GM18502 (cell line): Measurements from ENCODE around the gene PRKG2.

ENCODE experiments used
- ATAC-seq: cut with Tn5 transposase; IDR thresholded peaks from one replicate; pipeline ENCODE4 v1.9.1; 2021; ENCODE audit warnings: mild to moderate bottlenecking; ENCODE audit not compliant: unreplicated experiment, poor library complexity

Gene PRKG2

GRCh38 chr4:81217779-81218178 lies 2.8 kb upstream of the PRKG2 start:
- no peak for ATAC-seq

DNA sequence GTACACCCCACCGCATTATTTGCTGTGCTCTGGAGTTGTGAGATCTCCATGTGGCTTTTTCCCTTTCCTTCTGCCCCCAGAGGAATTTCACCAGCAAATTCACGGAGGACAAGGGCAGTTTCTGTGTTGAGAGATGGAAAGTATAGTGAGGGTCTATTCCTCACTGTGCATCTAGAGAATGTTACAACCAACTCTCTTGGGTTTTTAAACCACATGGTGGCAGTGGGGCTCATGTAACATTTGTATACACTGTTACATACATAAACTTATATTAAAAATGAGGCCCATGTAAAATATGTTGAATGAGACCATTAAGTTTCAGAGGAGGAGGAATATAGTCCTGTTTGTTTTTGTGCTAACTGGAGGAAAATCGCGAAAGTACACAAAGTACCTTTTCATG lies 909 bp upstream of the PRKG2 start:
- ATAC-seq = no peak

- ATAC-seq = no peak
Observed at GRCh38 chr4:81214144-81214880, 710 bp downstream of the PRKG2 start.

DNA sequence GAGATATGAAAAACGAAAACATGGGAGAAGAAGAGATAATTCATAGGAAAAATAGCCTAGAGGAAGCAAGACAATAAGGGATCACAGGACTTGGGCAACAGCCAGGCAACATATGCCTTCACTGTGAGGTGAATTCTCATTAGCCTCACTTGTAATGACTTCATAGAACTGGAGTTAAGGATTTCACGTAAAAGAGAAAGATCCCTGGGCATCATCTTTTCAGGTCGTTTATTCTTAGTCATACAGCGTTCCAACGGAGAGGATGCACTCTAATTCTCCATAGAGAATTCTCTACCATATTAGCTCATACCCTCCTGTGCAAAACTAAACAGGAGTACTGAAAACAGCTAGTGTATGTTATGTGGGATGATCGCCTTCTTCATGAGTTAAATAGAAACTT lies 1.4 kb downstream of the PRKG2 start:
- no peak for ATAC-seq

DNA sequence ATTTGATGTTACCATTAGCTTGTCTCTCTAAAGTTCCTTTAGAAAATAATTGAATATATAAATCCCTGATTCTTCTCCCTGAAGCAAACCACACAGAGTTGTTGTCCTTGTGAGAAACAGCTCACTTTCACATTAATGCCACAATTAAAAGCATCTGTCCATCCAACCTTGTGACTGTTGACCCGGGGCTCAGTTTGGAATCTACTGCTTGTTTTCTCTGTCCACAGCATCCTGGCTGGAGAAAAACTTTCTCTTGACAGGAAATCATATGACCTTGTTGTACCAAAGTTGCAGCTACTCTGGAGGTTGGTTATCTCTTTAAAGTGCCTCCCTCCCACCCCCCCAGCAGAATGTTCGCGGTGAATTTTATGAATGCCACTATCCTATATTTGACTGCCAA lies 3.1 kb downstream of the PRKG2 start:
- ATAC-seq = no peak

DNA sequence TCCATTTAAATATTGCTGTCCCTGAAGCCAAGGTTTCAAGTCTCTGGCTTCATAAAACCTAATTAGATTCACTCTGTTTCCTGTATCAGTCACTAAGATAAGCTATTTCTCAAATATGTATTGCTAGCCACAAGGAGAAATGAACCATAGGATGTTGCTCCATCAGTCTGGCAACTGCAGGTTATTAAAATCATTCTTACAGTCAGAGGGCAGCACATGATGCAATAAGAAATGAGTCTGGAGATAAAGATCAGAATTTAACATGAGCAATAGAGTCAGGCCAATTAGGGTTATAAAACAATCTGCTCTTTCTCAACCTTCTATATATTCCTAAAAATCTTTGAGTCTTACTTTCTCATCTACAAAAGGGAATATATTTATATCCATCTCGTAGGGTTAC lies 7.2 kb downstream of the PRKG2 start:
- ATAC-seq = no peak

GRCh38 chr4:81205302-81205701 lies 9.7 kb downstream of the PRKG2 start:
- no peak for ATAC-seq

DNA sequence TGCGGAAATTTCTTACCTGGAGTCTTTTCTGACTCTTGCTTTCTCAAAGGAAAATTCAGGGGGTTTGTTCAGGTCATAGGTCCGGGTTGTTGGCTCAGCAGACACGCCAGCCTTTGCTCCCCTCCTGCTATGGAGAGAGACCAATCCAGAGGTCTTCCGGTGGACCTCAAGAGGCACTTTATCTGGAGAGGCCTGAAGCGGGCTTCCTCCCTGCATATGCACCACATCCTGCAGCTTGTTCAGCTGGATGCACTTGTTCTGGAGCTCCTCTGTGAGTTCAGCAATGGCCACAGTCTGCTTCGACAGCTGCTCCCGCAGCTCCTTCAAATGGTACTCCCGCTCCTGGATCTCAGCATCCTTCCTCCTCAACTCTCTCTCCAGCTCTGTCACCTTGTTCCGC lies 10.5 kb downstream of the PRKG2 start:
- no peak for ATAC-seq

GRCh38 chr4:81199831-81200230 lies 15.2 kb downstream of the PRKG2 start:
- no peak for ATAC-seq

DNA sequence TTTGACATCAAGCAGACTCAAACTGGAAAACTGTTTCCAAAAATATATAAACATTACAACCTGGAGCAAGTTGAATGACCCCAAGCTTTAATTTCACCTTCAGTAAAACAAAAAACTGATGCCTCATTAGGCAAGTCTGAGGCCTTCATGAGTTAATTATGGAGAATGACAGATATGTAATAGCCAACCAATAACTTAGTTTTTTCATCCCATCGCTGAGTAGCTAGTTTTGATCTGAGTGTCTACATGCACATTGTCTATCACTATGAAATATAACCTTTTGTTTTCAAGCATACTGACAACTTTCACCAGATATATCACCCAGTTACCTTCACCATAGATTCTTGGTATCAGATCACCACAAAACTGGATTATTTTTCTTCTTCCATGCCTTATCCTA lies 16.4 kb downstream of the PRKG2 start:
- ATAC-seq = no peak

DNA sequence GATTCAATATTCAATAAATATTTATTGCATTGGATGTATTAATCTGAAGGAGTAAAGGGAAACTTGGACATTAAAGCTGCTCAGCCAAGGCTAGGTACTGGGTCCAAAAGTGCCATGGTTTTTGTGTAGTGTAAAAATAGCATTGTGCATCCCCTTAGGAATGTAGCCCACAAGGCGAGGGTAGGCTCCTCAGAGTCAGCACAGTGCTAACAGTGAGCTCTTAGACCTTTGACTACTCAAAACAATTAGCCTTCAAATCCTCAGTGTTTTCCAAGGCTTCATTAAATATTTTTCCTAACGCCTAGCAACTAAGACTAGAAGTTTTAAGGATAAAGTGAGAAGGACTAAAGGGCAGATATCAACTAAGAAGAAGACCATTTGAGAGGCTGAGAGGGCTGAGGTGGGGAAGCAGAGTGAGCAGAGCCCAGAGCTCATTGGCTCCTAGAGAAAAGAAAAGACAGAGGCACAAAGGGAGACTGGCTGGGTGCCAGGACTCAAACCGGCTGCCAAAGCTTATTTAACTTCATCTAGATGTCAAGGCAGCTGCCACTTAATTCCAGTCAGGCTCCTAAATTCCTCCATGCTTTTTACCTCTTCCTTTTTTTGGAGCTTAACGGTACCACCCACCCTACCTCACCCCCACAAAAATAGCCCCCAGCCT lies 17.0 kb downstream of the PRKG2 start:
- ATAC-seq = no peak

- ATAC-seq = no peak
Observed at GRCh38 chr4:81196126-81196650, 18.8 kb downstream of the PRKG2 start.

DNA sequence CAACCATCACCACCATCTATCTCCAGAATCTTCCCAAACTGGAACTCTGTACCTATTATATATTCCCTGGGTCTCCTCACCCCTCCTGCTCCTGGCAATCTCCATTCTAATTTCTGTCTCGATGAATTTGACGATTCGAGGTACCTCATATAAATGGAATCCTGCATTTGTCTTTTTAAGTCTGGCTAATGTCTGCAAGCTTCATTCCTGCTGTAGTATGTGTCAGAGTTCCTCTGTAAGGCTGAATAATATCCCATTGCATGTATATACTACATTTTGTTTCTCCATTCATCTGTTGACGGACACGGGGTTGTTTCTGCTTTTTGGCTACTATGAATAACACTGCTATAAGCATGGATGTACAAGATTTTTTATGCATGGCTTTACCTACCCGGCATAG lies 19.5 kb downstream of the PRKG2 start:
- no peak for ATAC-seq

GRCh38 chr4:81194286-81194685 lies 20.7 kb downstream of the PRKG2 start:
- no peak for ATAC-seq

- ATAC-seq = no peak
Observed at GRCh38 chr4:81180916-81181315, 34.1 kb downstream of the PRKG2 start.

DNA sequence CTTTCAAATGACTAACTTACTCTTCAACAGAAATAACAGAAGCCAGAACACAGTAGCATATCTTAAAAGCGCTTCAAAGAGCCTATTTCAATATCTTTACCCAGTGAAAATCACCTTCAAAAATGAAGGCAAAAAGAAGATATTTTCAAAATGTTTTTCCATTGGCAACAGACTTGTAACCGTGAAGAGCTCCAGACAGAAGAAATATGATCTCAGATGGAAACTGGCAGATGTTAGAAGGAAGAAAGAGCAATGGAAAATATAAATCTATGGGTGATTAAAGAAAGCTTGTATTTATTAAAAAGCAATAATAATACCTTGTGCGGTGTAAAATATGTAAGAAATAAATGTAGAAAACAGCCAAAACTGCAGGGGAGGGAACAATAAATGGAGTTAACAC lies 35.7 kb downstream of the PRKG2 start:
- no peak for ATAC-seq

DNA sequence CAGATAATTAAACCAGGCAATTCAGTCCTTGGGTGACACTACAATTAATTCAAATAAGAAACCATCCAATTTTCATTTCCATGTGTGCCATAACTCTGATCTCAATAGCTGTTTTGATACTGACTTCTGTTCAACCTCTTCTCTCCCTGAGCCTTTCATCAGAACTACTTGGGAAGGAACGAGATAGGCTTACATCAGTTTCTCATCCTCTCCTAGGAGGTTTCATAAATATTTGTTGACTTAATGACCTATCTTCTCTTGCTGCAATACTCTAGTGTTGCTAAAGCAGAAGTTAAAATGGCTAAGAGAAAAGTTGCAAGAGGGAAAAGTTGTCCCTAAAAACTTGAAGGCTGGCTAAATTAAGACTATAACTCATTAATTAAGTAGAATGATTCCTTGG lies 41.8 kb downstream of the PRKG2 start:
- no peak for ATAC-seq

GRCh38 chr4:81166458-81167160 lies 48.4 kb downstream of the PRKG2 start:
- no peak for ATAC-seq

DNA sequence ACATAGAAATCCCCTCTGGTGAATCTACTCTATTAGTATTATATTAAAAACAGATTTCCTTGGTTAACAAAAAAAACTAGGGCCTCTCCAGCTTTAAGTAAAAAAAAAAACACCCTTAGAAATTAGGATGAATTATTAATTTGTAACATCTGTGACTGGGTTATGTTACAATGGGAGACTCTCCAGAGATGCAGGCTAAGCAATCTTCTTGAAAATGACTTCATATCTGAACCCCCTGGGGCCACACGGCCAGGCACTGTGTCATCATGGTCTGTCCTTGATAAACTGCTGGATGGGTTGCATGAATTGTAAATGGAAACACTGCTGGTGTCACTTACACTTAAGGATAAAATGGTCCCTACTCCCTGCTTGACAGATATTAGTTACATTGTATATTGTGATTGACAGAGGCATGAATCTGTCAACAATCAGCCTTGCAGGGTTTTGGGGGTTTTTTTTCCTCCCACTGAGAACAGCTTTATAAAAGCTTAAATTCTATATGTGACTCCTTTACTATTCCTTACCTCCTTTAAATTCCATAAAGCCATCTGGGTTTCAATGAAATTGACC lies 49.1 kb downstream of the PRKG2 start:
- no peak for ATAC-seq

DNA sequence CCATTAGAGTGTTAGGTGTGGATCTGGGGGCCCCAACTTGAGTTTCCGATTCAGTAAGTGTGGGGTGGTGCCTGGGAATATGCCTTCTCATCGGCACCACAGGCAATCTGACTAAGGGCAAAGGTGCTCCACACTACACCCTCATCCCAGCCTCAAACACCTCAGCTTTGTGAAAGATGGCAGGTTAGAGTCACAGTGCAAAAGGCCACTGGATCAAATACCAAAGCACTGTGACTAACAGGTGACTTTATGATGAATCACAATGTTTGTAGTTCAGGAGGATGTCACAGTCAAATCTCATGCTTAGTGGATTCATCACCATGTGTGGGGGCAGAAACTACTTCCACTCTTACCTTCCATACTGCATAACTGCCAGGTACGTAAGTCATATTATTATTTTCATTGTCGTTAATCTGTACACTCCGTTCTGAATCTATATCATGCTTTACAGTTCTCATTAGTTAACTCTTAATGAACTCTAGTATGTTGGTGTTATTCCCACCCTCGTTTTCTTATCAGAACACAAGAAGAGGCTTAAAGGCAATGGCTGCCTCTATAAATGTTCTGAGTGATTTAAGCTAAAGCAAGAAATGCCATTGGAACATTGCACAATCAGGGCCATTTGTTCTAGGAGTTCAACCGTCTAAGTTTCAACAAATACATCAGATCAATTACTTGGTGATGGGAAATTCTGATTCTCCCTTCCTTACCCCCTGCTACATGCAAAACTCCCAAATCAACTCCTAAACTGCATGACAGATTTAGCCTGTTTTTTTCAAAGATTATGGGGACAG lies 50.2 kb downstream of the PRKG2 start:
- no peak for ATAC-seq
